ENCODE measurements around the gene WSCD2.

WSCD2 gene

DNA sequence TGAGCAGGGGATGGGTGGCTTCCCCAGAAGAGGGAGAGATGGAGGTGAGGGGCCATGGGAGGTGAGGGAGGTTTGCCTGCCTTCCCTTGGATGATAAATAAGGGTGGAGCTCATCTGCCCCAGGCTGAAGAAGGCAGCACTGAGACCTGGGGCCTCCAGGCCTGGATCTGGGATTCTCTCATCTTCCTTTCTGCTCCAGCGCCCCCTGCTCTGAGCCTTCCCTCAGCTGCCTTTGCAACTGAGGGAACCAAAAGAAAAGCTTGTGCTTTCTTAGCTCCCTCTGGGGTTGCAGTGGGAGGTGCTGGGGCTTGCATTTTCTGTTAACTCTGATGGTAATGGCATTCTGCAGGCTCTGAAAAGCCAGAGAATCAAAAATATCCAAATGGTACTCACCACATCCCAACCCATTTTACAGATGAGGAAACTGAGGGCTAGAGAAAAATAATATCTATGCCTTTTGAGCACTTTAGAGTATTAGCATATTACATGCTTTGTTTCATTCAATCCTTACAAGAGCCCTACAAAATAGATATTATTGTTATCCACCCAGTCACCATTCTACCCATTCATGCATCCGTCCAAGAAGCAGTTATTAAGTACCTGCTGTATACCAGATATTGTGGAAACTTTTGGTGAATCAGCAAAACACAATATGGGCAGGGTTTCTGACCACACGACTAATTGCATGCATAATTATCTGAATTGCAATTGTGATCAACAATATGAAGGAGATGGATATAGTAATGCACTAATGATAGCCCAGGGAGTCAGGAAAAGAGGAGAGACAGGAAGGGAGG is 102.2 kb downstream of the WSCD2 start:
- DNase-seq (ENCODE audit: extremely low read depth in 1 of 2, low read depth in 1 of 2): no peak

DNA sequence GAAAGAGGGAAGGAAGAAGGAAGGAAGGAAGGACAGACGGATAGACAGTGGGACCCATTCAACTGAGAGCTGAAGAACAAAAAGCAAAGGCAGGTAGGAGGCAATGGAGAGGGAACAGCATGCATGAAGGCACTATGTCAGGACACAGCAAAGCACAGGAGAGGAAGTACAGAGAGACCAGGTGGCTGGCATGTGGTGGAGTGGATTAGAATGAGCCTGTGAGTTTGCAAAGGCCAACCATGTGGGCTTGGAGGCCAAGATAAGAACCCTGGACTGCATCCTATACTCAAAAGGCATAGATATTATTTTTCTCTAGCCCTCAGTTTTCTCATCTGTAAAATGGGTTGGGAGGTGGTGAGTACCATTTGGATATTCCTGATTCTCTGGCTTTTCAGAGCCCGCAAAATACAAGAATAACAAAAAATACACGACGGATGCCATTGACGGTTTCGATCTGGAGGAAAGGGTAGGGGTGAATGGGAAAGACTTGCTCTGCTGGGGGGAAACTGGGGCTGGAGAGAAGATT is 102.9 kb downstream of the WSCD2 start:
- no peak for DNase-seq (ENCODE audit: extremely low read depth in 1 of 2, low read depth in 1 of 2)

DNA sequence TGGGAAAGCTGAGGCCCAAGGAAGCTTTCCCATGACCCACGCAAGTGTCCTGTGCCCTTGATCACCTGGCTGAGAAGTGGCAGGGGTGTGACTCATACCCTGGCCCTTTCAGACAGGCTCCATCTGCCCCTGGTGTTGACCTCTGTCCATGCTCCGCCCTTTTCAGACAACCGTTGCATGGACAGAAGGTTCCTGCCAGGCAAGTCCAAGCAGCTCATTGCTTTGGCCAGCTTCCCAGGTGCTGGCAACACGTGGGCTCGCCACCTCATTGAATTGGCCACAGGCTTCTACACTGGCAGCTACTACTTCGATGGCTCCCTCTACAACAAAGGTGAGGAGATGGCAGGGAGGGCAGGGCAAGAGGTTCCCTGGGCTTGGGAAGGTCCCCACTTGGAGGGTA is 103.5 kb downstream of the WSCD2 start:
- DNase-seq (ENCODE audit: extremely low read depth in 1 of 2, low read depth in 1 of 2): no peak

DNA sequence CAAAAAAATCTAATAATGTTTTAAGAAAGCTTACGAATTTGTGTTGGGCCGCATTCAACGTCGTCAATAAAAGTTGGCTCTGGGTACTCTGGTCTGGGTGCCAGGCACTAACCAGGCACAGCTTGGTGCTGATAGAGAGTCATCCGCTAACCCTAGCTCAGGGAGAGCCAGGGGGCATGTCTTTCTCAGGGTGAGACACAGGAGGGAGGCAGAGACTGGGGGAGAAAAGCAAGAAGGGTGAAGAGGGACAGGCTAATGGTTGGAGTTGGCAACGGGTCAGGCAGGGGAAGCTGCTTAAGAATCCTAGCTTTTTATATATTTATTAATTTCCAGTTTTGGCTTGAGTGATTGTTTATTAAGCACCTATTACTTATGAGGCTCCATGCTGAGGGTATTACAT is 105.1 kb downstream of the WSCD2 start:
- no peak for DNase-seq (ENCODE audit: extremely low read depth in 1 of 2, low read depth in 1 of 2)

DNA sequence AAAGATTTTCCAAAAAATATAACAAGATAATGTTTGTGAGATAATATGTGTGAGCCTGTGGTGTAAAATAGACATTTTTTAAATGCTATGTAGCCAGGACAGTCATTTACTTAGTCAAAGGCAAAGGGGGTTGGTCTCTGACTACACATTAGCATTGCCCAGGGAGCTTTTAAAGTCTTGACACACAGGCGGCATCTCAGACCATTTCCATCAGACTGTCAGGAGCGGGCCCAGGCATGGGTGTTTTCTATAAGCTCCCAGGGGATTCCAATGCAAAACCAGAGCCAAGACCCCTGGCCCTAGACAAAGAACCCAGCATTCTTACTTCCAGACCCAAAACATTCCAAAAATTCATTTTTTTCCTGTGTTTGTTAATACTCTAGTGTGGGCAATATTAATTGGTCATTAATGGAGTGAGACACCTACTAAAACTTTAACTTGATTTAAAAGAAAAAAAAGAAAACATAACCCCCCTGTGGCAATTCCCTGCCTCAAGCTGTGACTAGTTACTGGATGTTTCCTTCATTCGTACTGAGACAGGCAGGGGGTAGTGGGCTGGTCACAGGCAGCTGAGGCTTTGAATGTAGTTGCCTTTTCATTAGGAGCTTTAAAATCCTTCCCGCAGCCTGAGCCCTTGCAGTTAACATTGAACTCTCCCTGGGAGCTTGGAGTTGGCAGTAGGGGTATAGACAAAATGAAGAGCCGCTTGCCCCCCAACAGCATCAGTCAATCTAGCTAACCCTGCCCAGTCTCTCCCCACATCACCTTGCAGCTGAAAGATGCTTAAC is 106.3 kb downstream of the WSCD2 start:
- no peak for DNase-seq (ENCODE audit: extremely low read depth in 1 of 2, low read depth in 1 of 2)

DNA sequence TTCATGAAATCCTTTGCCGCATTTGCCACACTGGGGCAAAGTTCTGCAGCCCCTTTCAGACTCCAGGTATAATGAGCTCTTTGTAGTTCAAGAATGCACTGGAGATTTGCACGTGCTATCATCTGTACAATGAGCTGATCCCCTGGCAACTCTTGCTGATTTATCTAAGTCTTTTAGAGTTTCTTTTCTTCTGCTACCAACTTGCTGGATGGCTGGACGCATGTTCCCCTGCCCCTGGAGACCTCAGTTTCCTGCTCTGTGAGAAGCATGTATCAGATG is 106.8 kb downstream of the WSCD2 start:
- no peak for DNase-seq (ENCODE audit: extremely low read depth in 1 of 2, low read depth in 1 of 2)

DNA sequence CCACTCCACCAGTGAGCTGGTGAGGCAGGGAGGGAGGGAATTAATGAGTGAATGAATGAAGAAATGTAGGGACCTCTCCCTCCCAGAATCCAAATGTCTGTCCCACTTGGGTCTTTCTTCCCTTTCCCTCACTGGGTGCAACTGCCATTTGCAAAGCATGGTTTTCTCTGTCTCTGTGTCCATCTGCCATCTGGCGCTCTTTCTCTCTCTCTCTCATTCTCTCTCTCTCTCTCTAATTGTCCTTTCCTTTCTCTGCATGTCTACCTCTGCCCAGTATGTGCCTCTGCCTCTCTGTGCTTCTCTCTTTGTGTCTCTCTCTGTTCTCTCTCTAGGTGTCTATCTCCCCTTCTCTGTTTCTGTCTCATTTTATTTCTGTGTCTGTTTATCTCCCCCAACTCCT is 107.3 kb downstream of the WSCD2 start:
- DNase-seq (ENCODE audit: extremely low read depth in 1 of 2, low read depth in 1 of 2): no peak

DNA sequence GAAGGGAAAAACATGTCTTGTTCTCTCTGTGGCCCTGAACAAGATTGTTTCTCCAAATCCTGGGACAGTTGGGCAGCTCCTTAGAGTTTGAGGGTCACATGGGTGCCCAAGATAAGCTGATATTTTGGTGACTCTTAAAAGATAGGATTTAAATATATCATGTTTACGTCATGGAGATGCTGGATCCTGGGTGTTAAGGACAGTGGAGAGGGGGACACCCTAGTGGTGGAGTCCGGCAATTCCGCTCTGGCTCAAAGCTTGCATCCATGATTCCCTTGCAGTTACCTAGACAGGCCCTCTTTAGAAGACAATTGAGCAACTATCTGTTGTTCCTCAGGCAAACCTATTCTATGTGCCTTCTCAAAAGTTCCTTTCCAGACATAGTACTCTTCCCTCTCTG is 108.2 kb downstream of the WSCD2 start:
- no peak for DNase-seq (ENCODE audit: extremely low read depth in 1 of 2, low read depth in 1 of 2)

DNA sequence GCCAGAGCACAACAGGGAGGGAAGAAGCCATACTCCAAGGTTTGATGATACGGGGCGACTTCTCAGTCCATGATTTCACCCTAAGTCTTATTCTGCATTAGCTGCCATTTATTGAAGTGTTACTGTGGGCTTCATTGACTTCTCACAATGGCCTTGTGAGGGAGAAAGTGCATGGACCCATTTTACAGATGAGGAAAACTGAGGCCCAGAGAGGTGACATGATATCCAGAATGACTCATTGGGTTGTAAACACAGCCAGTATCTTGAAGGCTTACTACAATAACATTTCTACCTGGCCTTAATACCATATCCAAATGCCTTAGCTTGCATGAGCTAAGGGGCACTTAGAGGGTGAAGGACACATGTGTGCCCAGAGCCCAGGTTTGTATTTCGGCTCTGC is 109.4 kb downstream of the WSCD2 start:
- DNase-seq (ENCODE audit: extremely low read depth in 1 of 2, low read depth in 1 of 2): no peak

DNA sequence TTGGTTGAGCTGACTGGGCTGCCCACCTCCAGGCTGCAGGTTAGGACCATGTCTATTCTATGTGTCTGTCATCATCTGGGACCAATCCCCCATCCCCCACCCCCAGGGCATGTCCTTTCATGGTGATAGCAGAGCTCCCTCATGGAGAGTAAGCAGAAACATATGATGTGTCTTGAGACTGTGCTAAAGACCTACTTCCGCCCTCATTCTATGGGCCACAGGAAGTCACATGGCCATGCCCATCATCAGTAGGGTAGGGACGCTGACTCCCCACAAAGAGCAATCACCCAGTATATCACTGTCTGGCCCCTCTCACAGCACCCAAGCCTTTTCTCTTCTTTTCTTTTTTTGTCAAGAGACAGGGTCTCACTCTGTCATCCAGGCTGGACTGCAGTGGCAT is 110.3 kb downstream of the WSCD2 start:
- no peak for DNase-seq (ENCODE audit: extremely low read depth in 1 of 2, low read depth in 1 of 2)

DNA sequence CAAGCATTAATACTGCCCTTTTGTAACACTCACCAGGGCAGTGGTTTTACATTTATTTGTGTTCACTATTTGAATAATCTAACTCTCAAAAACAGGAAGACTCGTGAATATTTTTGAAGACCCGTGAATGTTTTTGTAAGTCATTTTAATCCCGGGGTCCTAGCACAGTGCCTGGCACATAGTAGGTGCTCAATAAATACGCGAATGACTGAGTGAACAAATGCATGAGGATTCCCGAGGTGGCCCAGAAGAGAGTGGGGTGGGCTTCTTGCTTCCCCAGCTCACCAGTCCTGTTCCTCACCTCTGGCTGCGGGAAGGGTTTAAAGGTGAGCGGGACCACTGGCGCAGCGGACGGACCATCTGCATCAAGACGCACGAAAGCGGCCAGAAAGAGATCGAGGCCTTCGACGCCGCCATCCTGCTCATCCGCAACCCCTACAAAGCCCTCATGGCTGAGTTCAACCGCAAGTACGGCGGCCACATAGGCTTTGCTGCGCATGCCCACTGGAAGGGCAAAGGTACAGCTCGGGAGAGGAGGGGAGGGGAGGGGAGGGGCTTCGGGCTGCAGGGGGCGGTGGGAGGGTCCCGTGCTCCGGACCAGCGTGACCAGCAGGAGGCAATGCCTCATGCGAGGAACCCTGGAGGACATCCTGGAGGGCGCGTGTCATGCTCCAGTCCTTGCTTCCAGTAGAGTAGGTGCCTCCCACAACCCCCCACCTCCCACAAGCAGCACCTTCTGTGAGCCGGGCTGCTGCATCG is 111.1 kb downstream of the WSCD2 start:
- DNase-seq (ENCODE audit: extremely low read depth in 1 of 2, low read depth in 1 of 2): no peak

DNA sequence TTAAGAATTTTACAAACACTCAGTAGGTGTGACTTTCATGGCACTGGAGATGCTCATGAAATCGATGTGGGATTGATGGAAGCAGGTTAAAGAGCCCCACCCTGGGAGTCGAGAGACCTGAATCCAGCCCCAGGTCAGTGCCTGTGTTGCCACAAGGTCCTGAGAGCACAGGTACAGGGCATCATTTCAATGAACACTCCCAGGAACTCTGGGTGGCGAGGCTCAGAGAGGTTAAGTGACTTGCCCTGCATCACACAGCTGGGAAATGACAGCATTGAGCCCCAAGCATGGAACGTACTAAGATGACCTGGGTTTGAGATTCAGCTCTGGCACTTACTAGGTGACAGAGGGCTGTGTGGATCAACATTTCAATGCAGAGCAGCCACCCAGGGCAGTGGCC is 111.8 kb downstream of the WSCD2 start:
- DNase-seq (ENCODE audit: extremely low read depth in 1 of 2, low read depth in 1 of 2): no peak

DNA sequence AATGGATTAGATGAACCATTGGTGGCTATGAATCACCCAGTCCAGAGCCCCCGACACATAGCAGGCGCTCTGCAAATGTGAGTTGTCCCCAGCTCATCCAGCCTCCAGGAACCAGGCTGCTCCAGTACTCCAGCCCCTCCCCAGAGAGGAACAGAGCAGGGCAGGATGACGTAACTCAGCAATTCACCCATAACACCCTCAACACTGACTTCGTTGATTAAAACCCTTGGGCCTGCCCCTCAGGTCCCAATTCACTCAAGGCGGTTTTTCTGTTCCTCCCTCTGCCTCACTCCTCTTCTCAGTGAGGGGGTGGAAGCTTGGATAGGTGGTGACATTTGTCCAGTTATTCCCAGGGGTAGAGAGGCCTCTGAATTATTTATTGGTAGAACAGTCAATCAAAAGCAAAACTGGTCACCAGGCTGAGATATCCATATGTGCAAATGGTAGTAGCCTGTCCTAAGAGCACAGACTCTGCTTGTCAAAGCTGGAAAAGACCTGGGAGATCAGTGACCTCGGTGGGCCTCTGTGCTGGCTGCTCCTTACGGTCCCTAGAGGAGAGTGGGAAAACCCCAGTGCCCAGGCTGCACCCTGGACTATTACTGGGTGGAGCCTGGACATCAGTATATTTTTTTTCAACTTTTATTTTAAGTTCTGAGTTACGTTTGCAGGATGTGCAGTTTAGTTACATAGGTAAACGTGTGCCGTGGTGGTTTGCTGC is 113.1 kb downstream of the WSCD2 start:
- DNase-seq (ENCODE audit: extremely low read depth in 1 of 2, low read depth in 1 of 2): no peak

DNA sequence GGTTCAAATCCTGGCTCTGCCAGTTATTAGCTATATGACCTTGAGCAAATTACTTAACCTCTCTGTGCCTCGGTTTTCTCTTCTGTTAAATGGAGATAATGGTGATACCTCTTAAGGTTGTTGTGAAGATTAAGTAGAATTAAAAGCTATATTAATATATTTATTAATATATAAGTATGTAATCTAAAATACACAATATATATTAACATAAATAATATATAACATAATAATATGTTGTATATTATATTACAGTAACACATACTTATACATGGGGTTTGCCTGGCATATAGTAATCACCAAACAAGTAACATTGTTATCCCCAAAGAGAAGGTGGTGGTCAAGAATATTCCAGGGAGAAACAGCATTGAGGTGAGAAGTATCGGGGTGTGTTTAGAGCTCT is 118.0 kb downstream of the WSCD2 start:
- DNase-seq (ENCODE audit: extremely low read depth in 1 of 2, low read depth in 1 of 2): no peak

DNA sequence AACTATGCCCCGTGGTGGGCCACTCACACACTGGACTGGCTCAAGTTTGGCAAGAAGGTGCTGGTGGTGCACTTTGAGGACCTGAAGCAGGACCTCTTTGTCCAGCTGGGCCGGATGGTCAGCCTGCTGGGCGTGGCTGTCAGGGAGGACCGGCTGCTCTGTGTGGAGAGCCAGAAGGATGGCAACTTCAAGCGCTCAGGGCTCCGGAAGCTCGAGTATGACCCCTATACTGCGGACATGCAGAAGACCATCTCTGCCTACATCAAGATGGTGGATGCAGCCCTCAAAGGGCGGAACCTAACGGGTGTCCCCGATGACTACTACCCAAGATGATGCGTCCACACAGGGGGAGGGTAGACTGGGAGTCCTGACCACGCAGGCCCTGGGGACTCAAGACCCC is 118.9 kb downstream of the WSCD2 start:
- no peak for DNase-seq (ENCODE audit: extremely low read depth in 1 of 2, low read depth in 1 of 2)

DNA sequence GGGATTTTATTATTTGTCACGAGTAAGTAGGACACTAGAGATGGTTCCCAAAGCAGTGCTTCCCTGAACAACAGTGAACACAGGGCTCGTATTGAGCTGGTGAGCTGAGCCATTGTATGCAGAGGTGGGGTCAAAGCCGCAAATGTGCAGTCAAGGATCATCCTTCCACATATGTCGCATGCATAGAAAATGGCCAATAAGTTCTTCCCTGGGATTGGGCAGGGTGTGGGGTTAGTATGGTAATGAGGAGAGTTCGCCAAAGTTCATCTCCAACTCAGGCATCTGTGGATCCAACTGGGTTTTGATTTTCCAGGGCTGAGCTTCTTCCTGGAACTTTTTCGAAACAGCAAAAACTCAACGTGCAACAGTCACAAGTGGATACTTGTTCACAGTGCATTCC is 123.4 kb downstream of the WSCD2 start:
- no peak for DNase-seq (ENCODE audit: extremely low read depth in 1 of 2, low read depth in 1 of 2)

DNA sequence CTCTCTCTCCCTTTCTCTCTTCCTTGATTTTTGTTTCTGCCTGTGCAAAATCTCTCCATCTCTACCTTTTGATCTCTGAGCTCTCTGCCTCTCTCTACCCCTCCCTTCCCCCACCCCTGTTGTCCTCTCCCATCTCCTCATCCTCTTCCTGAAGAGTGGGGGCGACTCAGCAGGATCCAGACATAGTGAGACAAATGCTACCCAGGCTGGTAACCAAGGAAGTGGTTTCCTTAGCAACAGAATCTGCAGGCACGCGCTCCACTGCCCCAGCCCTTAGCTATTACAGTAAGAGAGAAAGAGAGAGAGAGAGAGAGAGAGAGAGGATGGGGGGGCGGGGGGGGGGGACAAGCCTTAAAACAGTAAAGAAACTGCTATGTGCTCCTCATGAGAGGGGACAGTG is 124.5 kb downstream of the WSCD2 start:
- no peak for DNase-seq (ENCODE audit: extremely low read depth in 1 of 2, low read depth in 1 of 2)

DNA sequence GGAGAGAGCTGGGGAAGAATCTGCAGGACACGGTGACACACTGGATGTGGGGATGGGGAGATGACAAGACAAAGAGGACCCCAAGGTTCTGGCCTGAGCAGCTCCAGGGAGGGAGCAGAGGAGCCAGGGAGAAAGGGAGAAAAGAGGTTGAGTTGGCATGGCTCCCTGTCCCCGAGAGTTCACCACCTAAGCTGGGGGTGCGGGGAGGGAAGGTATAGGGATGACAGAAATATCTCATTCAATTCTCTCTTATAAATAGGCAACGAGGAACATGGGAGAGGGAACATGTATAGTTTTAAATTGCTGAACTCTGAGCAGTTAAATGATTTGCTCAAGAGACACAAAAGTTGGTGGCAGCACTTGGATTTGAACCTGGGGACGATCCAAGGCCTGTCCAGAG is 124.9 kb downstream of the WSCD2 start:
- DNase-seq (ENCODE audit: extremely low read depth in 1 of 2, low read depth in 1 of 2): no peak

DNA sequence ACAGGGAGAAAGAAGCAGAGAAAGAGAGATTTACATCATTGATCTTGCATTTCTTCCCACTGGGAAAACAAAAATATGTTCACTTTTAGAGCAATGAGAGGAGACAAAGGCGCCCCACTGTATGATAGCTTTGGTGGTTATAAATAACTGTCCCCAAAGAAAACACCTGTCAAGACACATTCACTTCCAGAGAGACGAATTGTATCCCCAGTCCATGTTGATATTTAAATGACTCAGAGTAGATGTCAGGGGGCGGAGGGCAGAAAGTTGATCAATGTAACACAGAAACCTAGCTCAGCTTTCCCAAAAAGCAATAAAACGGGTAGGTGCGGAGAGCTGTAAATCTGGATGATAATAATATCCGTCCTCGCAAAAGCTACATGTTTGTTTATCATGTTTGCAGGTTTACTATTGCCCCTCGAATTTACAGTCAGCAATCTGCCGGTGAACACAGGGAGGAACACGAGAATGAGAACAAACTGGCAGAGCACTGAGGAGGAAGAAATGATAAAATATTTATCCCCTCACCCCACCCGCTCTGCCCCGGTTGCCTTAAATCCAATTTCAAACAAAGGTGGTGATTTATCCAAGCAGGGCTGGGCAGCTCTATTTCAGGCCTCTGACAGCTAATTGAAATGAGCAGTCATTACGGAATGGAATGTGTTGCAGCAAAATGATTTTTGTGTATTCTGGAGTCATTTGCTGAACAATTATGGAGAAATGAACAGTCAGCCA is 125.6 kb downstream of the WSCD2 start:
- DNase-seq (ENCODE audit: extremely low read depth in 1 of 2, low read depth in 1 of 2): no peak

DNA sequence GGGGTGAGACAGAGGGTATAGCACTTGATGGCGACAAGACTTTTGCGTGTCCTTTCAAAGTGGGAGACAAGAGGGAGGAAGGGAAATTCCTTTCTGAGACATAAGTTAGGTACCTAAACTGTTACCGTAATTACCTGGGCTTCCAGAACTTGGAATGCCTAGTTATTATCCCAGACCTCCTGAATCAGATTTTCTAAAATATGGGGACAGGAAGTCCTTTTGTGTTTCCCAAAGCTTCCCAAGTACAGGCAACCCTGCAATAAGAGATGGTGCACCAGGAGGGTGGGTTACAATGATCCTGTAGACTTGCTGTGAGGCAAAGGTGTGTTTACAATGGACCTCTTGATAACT is 126.1 kb downstream of the WSCD2 start:
- no peak for DNase-seq (ENCODE audit: extremely low read depth in 1 of 2, low read depth in 1 of 2)

DNA sequence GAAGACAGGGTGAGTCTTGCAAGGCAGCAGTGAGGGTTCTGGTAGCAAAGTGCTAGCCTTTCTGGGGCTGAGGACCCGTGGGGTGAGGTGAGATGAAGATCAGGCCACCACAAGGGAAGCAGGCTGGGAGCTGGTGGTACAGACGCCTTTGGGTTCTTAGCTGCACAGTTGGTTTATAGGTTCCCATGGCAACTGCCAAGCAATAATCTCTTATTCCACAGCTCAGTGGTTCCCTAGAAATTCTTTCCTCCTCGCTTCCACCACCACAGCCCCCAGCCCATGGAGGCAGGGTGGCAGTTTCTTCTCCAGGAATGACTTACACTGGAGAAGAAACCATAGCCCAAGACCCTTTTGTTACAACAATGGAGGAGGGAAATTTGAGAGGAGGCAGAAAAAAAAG is 127.9 kb downstream of the WSCD2 start:
- DNase-seq (ENCODE audit: extremely low read depth in 1 of 2, low read depth in 1 of 2): no peak
